GM12872 (cell line): ENCODE results near the gene DTD1.

Experiments
- CTCF ChIP-seq: IDR thresholded peaks from 3 replicates; pipeline ENCODE4 v1.5.1; 2011; ENCODE audit warnings: low read depth, mild to moderate bottlenecking, low read length, moderate library complexity; ENCODE audit not compliant: insufficient read depth

Gene DTD1

DNA sequence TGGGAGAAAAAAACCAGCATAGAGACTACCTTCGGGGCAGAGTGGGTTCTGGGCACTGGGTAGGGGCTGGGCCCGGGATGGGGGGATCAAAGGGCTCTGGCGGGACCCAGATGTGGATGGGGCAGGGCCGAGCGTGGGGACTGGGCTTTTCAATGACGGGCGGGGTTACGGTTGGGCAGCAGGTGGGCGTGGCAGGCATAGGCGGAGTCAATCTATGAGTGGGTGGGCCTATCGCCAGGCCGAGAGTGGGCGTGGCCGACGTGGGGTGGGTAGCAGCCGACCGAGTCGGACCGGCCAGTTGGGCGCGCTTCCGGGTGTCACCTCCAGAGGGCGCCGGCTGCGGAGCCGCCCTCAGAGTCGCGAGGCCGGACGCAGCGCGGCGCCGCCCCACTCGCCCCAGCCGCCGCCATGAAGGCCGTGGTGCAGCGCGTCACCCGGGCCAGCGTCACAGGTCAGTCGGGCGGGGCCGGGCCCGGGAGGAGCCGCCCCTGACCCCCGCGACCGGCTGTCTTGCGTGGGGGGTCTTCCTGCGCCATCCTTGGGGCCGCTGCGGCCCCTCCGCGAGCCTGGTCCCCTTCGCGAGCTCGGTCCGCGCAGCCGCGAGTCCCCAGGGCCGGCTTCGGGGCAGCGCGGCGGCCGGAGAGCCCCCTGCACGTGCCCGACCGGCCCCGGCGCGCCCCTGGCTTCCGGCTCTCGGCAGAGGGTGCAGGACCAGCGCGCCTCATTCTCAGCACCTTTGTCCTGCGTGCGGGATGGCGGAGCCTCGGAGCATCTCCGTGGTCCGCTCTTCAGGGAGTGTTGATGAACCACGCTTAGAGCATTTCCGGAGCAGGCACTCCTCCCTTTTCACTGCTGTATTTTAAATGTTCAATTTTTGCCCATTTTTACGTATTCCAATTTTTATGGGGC lies at the start of gene DTD1:
Gene DTD1, plus strand, starts transcription at position 390 of the 909 bp plus-strand sequence. Its CDS starts 19 bp downstream, at position 409.
- peak; percentile 68 for TF ChIP-seq CTCF

- TF ChIP-seq CTCF = no peak
Observed at GRCh38 chr20:18541741-18542140, 46.1 kb upstream of the DTD1 start.

GRCh38 chr20:18543216-18543615 lies 44.6 kb upstream of the DTD1 start:
- TF ChIP-seq CTCF = no peak

- no peak for TF ChIP-seq CTCF
Observed at GRCh38 chr20:18543932-18544331, 43.9 kb upstream of the DTD1 start.

DNA sequence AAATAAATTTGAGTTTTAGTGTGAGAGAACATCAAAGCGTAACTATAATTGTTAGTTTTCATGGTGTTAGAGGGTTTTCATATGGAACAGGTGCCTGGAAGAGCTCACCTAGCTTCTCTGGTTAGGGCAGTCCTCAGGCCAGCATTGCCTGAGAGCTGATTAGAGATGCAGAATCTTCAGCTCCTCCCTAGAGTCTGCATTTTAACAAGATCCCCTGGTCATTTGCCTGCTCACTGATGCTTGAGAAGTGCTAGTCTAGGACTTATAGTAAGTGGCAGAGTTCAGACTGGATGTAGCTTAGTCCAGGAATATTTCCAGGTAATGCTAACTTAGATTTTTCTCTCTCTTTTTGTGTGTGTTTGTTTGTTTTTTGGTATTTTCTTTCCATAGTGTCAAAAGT lies 42.3 kb upstream of the DTD1 start:
- no peak for TF ChIP-seq CTCF

DNA sequence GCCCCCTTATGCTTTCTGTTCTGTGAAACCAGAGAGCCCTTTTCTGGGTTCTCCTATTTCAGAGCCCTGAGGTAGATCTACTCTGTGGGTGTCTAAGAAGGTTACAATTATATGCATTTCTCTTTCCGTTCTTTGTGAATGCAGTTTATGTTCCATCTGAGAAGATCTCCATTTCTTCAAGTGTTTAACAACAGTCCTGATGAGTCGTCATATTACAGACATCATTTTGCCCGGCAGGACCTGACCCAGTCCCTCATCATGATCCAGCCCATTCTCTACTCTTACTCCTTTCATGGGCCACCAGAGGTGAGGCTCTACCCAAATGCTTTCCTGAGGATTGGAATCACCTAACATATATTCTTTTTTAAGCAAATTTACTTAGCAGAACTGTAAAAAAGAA lies 39.4 kb upstream of the DTD1 start:
- no peak for TF ChIP-seq CTCF

DNA sequence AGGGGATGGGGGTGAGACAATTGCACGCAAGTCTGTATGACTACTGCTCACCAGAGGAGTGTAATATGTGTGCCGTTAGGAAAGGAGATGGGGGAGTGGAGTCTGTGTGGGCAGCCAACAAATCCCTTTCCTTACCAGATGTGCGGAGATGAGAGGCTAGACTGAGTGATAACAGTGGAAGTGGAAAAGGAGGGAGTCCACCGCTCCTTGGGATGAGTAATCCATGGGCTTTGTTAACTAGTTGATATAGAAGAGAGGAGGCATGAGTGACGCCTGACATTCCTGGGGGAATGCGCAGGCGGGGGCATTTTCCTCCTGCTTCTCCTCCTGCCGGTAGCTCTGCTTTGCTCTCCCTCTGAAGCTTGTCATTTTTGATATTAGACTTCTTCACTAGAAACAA lies 34.1 kb upstream of the DTD1 start:
- TF ChIP-seq CTCF = no peak
